GM23248 (cell line): ENCODE measurements around the gene GRIA4. TPM values are rescaled to one million over a fixed set of nuclear protein-coding genes. Genes with fewer than 3 reads are reported as not detected.
A peak's percentile ranks its signal among the peaks of the same experiment; 100 is the strongest.

ENCODE experiments used
- DNase-seq: peaks from one replicate; pipeline ENCODE4 v3.0.0-alpha.2; 2015
- H2AFZ ChIP-seq: fragments of 200-600 bp; sonication (generic); 2 replicates; pipeline ENCODE4 v1.6.1; 2016; ENCODE audit warnings: antibody characterized with exemption
- H3F3A ChIP-seq: fragments of 200-600 bp; sonication (generic); 2 replicates; pipeline ENCODE4 v1.6.1; 2016; ENCODE audit warnings: mild to moderate bottlenecking, antibody characterized with exemption, mixed run types; ENCODE audit not compliant: insufficient read depth
- H3K27ac ChIP-seq: fragments of 200-600 bp; sonication (generic); 2 replicates; pipeline ENCODE4 v1.5.1; 2016; ENCODE audit warnings: mild to moderate bottlenecking
- H3K27me3 ChIP-seq: fragments of 200-600 bp; sonication (generic); replicated peaks from 2 replicates; pipeline ENCODE4 v1.6.1; 2016; ENCODE audit warnings: mild to moderate bottlenecking; ENCODE audit not compliant: insufficient read depth
- H3K36me3 ChIP-seq: fragments of 200-600 bp; sonication (generic); 2 replicates; pipeline ENCODE4 v1.6.1; 2016; ENCODE audit warnings: low read depth, mild to moderate bottlenecking
- H3K4me1 ChIP-seq: fragments of 200-600 bp; sonication (generic); 2 replicates; pipeline ENCODE4 v1.6.1; 2016; ENCODE audit warnings: mild to moderate bottlenecking; ENCODE audit not compliant: insufficient read depth
- H3K4me2 ChIP-seq: fragments of 200-600 bp; sonication (generic); one replicate; pipeline ENCODE4 v1.6.1; 2016; ENCODE audit warnings: mild to moderate bottlenecking; ENCODE audit not compliant: unreplicated experiment
- H3K4me3 ChIP-seq: fragments of 200-600 bp; sonication (generic); 2 replicates; pipeline ENCODE4 v1.5.1; 2016; ENCODE audit warnings: mild to moderate bottlenecking
- H3K79me2 ChIP-seq: fragments of 200-600 bp; sonication (generic); 2 replicates; pipeline ENCODE4 v1.6.1; 2016; ENCODE audit warnings: mild to moderate bottlenecking; ENCODE audit not compliant: insufficient read depth
- H3K9ac ChIP-seq: fragments of 200-600 bp; sonication (generic); 2 replicates; pipeline ENCODE4 v1.6.1; 2016; ENCODE audit warnings: mild to moderate bottlenecking
- H3K9me2 ChIP-seq: fragments of 200-600 bp; sonication (generic); 2 replicates; pipeline ENCODE4 v1.6.1; 2016; ENCODE audit warnings: mixed run types, mild to moderate bottlenecking, moderate library complexity; ENCODE audit not compliant: insufficient read depth
- H3K9me3 ChIP-seq: fragments of 200-600 bp; sonication (generic); one replicate; pipeline ENCODE4 v1.6.1; 2017; ENCODE audit warnings: low read depth
- H4K20me1 ChIP-seq: fragments of 200-600 bp; sonication (generic); 2 replicates; pipeline ENCODE4 v1.6.0; 2016; ENCODE audit not compliant: insufficient read depth
- EZH2 ChIP-seq: fragments of 200-600 bp; sonication (generic); IDR thresholded peaks from 2 replicates; pipeline ENCODE4 v1.6.1; 2018; ENCODE audit warnings: antibody characterized with exemption, mild to moderate bottlenecking; ENCODE audit not compliant: insufficient read depth, poor library complexity, severe bottlenecking
- EZH2phosphoT487 ChIP-seq: fragments of 200-600 bp; sonication (generic); IDR thresholded peaks from 2 replicates; pipeline ENCODE4 v1.6.1; 2018; ENCODE audit warnings: antibody characterized with exemption, moderate library complexity, mild to moderate bottlenecking, low read depth; ENCODE audit not compliant: insufficient read depth
- WGBS, 2 experiments: methylation state at CpG; one replicate each; pipeline ENCODE4 v1.1.6; 2015 to 2017; ENCODE audit warnings: low lambda C conversion rate in 2 of 2, low coverage in 1 of 2; ENCODE audit errors: missing lambda C conversion rate in 2 of 2; 5-methylcytosine and 5-hydroxymethylcytosine counted together
- in situ Hi-C: fragments of 300-500 bp; cut with MboI; formaldehyde crosslinking; loops from 2 replicates; pipeline ENCODE4 v1.15.0; 2020
- polyA plus RNA-seq: library from polyadenylated mRNA; unstranded; fragments of >200 nt; fragmentation: Nextera tagmentation; extraction: Ambion mirVana; gene quantifications from 2 replicates; pipeline ENCODE4 v1.2.1, GENCODE V29; 2016
- small RNA-seq: library from RNA; depleted of rRNA; stranded (forward); fragments of <200 nt; gene quantifications from one replicate; pipeline ENCODE3, GENCODE V24; 2014; ENCODE audit warnings: low read depth, low replicate concordance
- total RNA-seq: library from RNA; depleted of rRNA; stranded (reverse); fragments of >200 nt; shearing (Covaris generic); gene quantifications from 2 replicates; pipeline ENCODE4 v1.2.3, GENCODE V29; 2014

Gene GRIA4
- total and polyA plus RNA-seq, 2 experiments from 2014 or later, result not detected

DNA sequence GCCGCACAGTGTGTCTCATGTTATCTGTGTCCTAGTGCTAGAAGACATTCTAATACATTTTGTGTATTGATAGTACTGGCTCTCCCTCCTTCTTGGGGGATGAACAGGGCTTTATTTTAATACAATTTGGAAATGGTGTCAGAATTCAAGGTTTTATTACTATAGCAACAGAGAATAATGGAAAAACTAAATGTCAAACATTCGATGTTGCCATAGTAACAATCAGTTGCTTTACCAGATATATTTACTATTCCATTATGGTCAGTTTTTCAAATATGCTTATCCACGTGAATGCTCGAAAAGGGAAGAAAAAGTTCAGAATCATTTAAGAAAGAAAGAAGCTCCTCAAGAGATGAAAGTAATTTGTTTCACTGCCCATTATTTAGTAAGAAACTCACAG is 420.7 kb downstream of the GRIA4 start:
- Histone ChIP-seq H3K4me3 (no peak overlapping the region), H3K36me3 (no peaks in the 10 kb centered on the region), H4K20me1 (no peaks in the 10 kb centered on the region), H3K27ac (no peak overlapping the region), H3K9ac (no peak overlapping the region), H3K4me1 (no peaks in the 10 kb centered on the region), H3F3A (no peaks in the 10 kb centered on the region), H3K9me3 (no peaks in the 10 kb centered on the region), H3K9me2 (no peaks in the 10 kb centered on the region), H3K79me2 (no peaks in the 10 kb centered on the region), H3K4me2 (no peak overlapping the region), H3K27me3 (no peaks in the 10 kb centered on the region), H2AFZ (no peak overlapping the region)
- in situ Hi-C loops, result no loop called here
- TF ChIP-seq EZH2, result no peak
- TF ChIP-seq EZH2phosphoT487, result no peak
- DNase-seq, result no peak
- 57 to 68% methylated on average over 4 of the region's 4 CpGs for WGBS, 2 experiments

DNA sequence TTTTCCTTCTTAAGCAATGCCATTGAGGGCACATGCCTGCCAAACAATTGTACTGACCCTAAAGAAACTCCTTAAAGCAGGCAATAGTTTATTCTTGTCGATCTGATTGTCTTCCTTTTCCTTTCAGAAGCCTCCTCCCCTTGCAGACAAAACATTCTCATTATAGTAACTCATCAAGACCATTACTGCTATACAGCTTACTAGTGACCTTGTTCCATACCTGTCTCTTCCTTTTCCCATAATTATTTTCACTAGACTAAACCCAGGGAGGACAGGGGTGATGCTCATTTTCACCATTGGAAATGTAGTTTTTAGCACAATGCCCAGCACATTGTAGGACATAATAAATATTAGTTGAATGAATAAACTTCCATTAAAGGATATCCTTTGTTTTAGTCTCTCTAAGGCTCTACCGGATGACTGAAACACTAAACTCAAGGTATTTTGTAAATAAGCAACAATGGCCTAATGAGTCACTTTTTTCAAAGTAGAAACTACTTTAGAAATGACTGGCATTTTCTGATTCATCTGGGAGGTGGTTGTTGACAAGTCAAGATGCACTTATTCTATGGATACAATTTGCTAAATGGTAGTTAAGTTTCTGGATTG is 421.4 kb downstream of the GRIA4 start:
- Histone ChIP-seq H3K9me3 (no peaks in the 10 kb centered on the region), H3K9me2 (no peaks in the 10 kb centered on the region), H3K4me1 (no peaks in the 10 kb centered on the region), H3K4me3 (no peak overlapping the region), H3K4me2 (no peak overlapping the region), H3F3A (no peaks in the 10 kb centered on the region), H3K27me3 (no peaks in the 10 kb centered on the region), H3K27ac (no peak overlapping the region), H2AFZ (no peak overlapping the region), H4K20me1 (no peaks in the 10 kb centered on the region), H3K36me3 (no peaks in the 10 kb centered on the region), H3K9ac (no peak overlapping the region), H3K79me2 (no peaks in the 10 kb centered on the region)
- in situ Hi-C loops, result no loop called here
- DNase-seq, result peak; percentile 8
- TF ChIP-seq EZH2phosphoT487 (no peak), EZH2 (no peak)
- 44 to 51% methylated on average over 2 of the region's 2 CpGs for WGBS, 2 experiments

Small RNAs within 50 kb of the gene (small RNA-seq; reads per million reads assigned to genes)
- gene RNU4-55P, result not detected
- not detected for gene RNU6-277P
